ENCODE results near the gene PPP1R12A.

GRCh38 chr12:79973801-79974200, 38.9 kb upstream of the PPP1R12A start:
- no peak for TF ChIP-seq YY1 (IDR thresholded peaks at IDR 0.05; ENCODE audit: insufficient read depth, insufficient read length)
- no peak for TF ChIP-seq ZNF274 (IDR thresholded peaks at IDR 0.05; ENCODE audit: low read depth, low read length)

Measured in NT2/D1 (cell line).